Spinal cord (tissue), 10 donors: Measurements from ENCODE around the gene SRSF5. TPM values are rescaled to one million over a fixed set of nuclear protein-coding genes. Genes with fewer than 3 reads are reported as not detected.
A peak's percentile ranks its signal among the peaks of the same experiment; 100 is the strongest.

Experiments
- DNase-seq, 6 donors: peaks; one replicate each; pipeline versions ENCODE4 v3.0.0 to v3.0.0-alpha.2; 2013 to 2015; ENCODE audit warnings: low spot score in 6 of 6, low read depth in 4 of 6
- H3K27ac ChIP-seq: one replicate; pipeline ENCODE4 v1.5.1; 2013; ENCODE audit warnings: low read depth, low read length, control low read depth
- H3K27me3 ChIP-seq: one replicate; pipeline ENCODE4 v1.6.1; 2013; ENCODE audit warnings: low read length; ENCODE audit not compliant: control insufficient read depth, insufficient read depth
- H3K36me3 ChIP-seq: one replicate; pipeline ENCODE4 v1.6.1; 2013; ENCODE audit warnings: low read length; ENCODE audit not compliant: control insufficient read depth, insufficient read depth
- H3K4me1 ChIP-seq: one replicate; pipeline ENCODE4 v1.6.1; 2013; ENCODE audit warnings: low read length; ENCODE audit not compliant: control insufficient read depth, insufficient read depth
- H3K4me3 ChIP-seq: one replicate; pipeline ENCODE4 v1.5.1; 2013; ENCODE audit warnings: low read depth, low read length, control low read depth
- H3K9me3 ChIP-seq: one replicate; pipeline ENCODE4 v1.6.1; 2013; ENCODE audit warnings: low read length; ENCODE audit not compliant: control insufficient read depth, insufficient read depth
- WGBS: methylation state at CpG from one replicate; pipeline ENCODE4 v1.1.5; 2013; ENCODE audit warnings: missing lambda C conversion rate; ENCODE audit not compliant: insufficient coverage; 5-methylcytosine and 5-hydroxymethylcytosine counted together
- polyA plus RNA-seq, 2 donors: library from polyadenylated mRNA; unstranded; fragments of 120-200 nt; gene quantifications; one replicate each; pipeline ENCODE4 v1.2.1, GENCODE V29; 2013; ENCODE audit not compliant: insufficient read length in 2 of 2
- total RNA-seq, 2 donors: library from RNA; depleted of rRNA in 1 of 2; stranded (reverse); fragments of 120-200 nt in 1 of 2; fragments of >200 nt in 1 of 2; gene quantifications; one replicate each; pipeline versions ENCODE4 v1.2.3 to v1.2.4, GENCODE V29; 2013 to 2014
- donor health status: healthy.

SRSF5 gene
- total and polyA plus RNA-seq, 4 donors, result 170 to 578 (median 443) TPM

DNA sequence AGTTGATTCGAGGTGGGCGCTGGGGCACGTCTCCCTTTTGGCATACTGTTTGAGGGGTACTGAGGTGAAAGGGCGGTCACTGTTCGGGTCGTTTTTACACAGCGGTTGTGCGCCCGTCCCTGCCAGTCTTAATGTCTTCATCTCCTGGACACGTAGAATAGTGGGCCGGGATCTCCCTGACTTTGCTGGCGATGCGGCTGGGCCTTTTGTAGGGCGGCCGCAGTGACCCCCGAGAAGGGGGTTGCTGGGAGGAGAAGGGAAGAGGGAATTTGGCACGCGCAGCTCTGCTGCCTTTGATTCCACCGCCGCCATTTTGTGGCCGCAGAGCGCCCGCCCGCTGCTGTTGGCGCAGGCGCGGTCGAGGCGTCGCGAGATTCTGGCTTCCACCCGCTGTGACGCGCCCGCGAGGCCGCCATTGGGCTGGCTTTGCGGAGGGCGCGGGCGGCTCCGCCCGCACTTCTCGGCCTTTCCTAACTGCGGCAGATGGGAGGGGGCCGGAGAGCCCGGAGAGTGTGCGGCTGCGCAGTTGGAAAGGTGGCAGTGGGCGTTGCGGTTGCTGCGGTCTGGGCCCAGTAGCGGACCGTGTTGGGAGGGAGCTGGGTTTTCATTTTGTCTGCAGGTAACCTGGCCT, 542 bp downstream of the SRSF5 start:
- H3K27me3 ChIP-seq, result no peaks in the 10 kb centered on the region
- DNase-seq, result peak; percentile 87 to 98 (median 92)
- H3K4me3 ChIP-seq, result peak overlapping the region; percentile 100
- peaks cover 17% of the 10 kb centered on the region for H3K4me1 ChIP-seq
- peaks cover 35% of the 10 kb centered on the region for H3K36me3 ChIP-seq
- under 1% methylated on average over 54 of the region's 54 CpGs for WGBS
- H3K27ac ChIP-seq, result peak overlapping the region; percentile 100
- H3K9me3 ChIP-seq, result no peaks in the 10 kb centered on the region

DNA sequence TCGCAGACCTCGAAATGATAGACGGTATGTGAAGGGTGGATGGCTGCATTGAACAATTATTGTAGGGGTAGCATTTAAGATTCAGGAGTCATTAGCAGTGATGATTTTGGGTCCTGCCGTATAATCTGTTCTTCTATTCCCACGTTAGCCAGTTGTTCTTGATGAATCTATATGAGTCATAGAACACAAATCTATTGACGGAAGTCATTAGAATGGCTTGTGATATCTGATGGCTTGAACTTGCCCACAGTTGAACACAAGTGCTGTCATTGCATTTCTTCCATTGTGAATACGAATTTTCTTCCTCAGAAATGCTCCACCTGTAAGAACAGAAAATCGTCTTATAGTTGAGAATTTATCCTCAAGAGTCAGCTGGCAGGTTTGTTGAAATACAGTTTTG, 1.9 kb downstream of the SRSF5 start:
- Histone ChIP-seq H3K9me3 (no peaks in the 10 kb centered on the region), H3K4me3 (peak overlapping the region; percentile 100), H3K27ac (no peak overlapping the region), H3K27me3 (no peaks in the 10 kb centered on the region), H3K4me1 (peaks cover 17% of the 10 kb centered on the region), H3K36me3 (peaks cover 43% of the 10 kb centered on the region)
- DNase-seq, result no peak
- 97% methylated on average over 3 of the region's 8 CpGs for WGBS

DNA sequence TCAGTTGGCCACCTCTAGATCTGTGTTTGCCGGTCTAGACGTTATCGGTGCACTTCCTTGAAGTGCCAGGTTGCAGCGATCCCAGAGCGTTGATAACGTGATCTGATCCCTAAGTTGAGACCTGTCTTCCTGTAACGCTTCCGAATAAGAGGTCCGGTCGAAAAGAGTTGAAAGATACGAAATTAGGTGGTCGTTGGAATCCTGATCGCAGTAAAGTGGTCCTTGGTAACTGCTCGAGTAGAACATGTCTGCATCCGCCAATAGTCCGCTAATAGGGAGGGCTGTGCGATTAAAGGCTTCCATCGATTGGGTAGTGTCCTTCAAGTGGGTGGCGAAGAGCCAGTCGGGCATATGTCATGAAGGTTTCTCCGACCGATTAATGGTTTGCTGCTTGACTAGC, 2.7 kb downstream of the SRSF5 start:
- no peak for DNase-seq
- 97% methylated on average over 18 of the region's 22 CpGs for WGBS
- Histone ChIP-seq H3K36me3 (peaks cover 48% of the 10 kb centered on the region), H3K27me3 (no peaks in the 10 kb centered on the region), H3K9me3 (no peaks in the 10 kb centered on the region), H3K4me1 (peaks cover 17% of the 10 kb centered on the region), H3K4me3 (no peak overlapping the region), H3K27ac (no peak overlapping the region)

DNA sequence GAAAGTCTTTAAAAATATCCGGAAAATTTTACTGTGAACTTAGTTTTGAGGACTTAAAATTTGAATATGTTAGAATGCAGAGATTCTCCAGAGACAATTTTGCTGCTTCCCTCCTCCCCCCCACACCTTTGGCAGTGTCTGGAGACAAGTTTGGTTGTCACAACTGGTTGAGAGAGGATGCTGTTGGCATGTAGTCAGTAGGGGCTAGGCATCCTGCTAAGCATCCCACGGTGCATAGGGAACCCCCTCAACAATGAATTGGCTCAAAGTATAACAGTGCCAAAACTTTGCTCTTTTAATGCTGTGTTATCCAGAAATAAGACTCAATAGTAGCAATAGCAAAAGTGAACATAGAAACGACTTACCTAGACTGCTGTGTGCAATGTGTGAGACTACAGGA, 3.6 kb downstream of the SRSF5 start:
- H3K4me1 ChIP-seq, result peaks cover 17% of the 10 kb centered on the region
- no peak for DNase-seq
- H3K4me3 ChIP-seq, result no peak overlapping the region
- H3K9me3 ChIP-seq, result no peaks in the 10 kb centered on the region
- 100% methylated on average over 1 of the region's 3 CpGs for WGBS
- H3K27me3 ChIP-seq, result no peaks in the 10 kb centered on the region
- peaks cover 49% of the 10 kb centered on the region for H3K36me3 ChIP-seq
- H3K27ac ChIP-seq, result no peak overlapping the region

DNA sequence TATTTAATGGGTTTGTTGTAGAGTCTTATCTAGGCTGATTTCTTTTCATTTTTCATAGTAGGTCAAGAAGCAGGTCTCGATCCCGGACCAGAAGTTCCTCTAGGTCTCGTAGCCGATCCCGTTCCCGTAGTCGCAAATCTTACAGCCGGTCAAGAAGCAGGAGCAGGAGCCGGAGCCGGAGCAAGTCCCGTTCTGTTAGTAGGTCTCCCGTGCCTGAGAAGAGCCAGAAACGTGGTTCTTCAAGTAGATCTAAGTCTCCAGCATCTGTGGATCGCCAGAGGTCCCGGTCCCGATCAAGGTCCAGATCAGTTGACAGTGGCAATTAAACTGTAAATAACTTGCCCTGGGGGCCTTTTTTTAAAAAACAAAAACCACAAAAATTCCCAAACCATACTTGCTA, 4.2 kb downstream of the SRSF5 start:
- Histone ChIP-seq H3K27ac (no peak overlapping the region), H3K4me3 (no peak overlapping the region), H3K9me3 (no peaks in the 10 kb centered on the region), H3K4me1 (peaks cover 14% of the 10 kb centered on the region), H3K27me3 (no peaks in the 10 kb centered on the region), H3K36me3 (peaks cover 55% of the 10 kb centered on the region)
- DNase-seq, result no peak
- WGBS, result 99% methylated on average over 15 of the region's 16 CpGs

DNA sequence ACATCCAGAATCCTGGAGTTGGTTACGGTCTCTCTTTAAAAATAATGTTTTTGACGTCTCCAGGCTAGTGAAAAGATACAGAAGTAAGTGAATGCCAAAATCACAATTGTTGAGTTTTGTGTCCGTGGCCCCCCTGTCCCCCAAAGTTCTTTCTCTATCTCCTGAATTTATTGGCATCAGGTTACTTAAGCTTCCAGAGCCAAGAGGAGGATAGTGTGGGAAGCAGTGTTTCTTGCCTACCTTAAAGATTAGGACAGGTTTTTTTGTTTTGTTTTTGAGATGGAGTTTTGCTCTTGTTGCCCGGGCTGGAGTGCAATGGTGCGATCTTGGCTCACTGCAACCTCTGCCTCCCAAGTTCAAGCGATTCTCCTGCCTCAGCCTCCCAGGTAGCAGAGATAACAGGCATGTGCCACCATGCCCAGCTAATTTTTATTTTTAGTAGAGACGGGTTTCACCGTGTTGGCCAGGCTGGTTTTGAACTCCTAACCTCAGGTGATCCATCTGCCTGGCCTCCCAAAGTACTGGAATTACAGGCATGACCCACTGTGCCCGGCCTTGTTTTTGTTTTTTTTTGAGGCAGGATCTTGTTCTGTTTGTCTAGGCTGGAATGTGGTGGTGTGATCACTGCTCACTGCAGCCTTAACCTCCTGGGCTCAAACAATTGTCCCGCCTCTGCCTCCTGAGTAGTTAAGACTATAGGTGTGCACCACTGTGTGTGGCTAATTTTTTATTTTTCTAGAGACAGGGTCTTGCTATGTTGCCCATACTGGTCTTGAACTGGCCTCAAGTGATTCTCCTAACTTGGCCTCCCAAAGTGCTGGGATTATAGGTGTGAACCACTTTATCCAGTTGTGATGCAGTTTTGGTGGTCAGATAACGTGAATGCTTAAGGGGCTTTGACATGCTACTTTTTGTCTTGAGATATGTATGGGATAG, 5.4 kb downstream of the SRSF5 start:
- WGBS, result 97% methylated on average over 5 of the region's 11 CpGs
- Histone ChIP-seq H3K27ac (no peak overlapping the region), H3K9me3 (no peaks in the 10 kb centered on the region), H3K4me3 (no peak overlapping the region), H3K36me3 (peaks cover 56% of the 10 kb centered on the region), H3K4me1 (peaks cover 10% of the 10 kb centered on the region), H3K27me3 (no peaks in the 10 kb centered on the region)
- DNase-seq, result no peak

DNA sequence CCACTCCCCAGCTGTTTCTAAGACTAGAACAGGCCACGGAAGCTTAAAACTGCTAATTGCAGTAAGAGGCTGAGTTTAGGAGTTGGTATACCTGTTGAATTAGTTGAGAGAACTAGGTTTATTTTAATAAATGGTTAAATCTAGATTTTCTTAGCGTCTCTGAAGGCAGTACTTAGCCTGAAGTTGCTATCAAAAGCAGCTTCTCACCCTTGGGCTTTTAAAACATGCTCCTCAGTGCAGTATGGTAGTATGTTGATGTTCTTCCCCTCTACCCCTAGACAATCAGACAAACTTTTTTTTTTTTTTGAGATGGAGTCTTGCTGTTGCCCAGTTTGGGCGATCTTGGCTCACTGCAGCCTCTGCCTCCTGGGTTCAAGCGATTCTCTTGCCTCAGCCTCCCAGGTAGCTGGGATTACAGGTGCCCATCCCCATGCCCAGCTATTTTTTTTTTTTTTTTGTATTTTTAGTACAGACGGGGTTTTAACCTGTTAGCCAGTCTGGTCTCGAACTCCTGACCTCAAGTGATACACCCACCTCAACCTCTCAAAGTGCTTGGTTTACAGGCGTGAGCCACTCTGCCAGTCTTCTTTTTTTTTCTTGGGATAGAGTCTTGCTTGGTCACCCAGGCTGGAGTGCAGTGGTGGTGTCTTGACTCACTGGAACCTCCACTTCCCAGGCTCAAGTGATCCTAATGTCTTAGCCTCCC, 6.8 kb downstream of the SRSF5 start:
- peaks cover 4% of the 10 kb centered on the region for H3K4me1 ChIP-seq
- H3K27ac ChIP-seq, result no peak overlapping the region
- DNase-seq, result no peak
- H3K27me3 ChIP-seq, result no peaks in the 10 kb centered on the region
- H3K9me3 ChIP-seq, result no peaks in the 10 kb centered on the region
- H3K4me3 ChIP-seq, result no peak overlapping the region
- 100% methylated on average over 1 of the region's 7 CpGs for WGBS
- H3K36me3 ChIP-seq, result peaks cover 56% of the 10 kb centered on the region

DNA sequence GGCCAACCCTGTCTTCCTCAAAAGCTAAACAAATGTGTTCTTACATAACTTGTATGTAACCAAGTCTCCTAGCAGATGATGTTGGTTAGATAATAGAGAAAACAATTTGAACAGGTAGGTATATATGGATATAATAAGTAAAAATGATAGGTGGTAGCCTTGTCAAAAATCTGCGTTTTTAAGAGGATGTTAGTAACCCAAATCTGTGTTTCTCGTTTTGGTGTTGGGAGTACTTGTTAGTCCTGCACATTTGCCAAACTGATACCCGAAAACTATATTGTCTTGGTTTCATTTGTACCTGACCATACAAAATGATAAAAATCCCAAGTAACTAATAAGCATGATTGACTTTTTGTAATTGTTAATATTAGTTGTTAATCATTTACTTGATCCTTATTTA, 8.1 kb downstream of the SRSF5 start:
- Histone ChIP-seq H3K27ac (no peak overlapping the region), H3K4me1 (no peaks in the 10 kb centered on the region), H3K27me3 (no peaks in the 10 kb centered on the region), H3K36me3 (peaks cover 54% of the 10 kb centered on the region), H3K9me3 (no peaks in the 10 kb centered on the region), H3K4me3 (no peak overlapping the region)
- no peak for DNase-seq
- WGBS, result 100% methylated on average over 1 of the region's 3 CpGs

DNA sequence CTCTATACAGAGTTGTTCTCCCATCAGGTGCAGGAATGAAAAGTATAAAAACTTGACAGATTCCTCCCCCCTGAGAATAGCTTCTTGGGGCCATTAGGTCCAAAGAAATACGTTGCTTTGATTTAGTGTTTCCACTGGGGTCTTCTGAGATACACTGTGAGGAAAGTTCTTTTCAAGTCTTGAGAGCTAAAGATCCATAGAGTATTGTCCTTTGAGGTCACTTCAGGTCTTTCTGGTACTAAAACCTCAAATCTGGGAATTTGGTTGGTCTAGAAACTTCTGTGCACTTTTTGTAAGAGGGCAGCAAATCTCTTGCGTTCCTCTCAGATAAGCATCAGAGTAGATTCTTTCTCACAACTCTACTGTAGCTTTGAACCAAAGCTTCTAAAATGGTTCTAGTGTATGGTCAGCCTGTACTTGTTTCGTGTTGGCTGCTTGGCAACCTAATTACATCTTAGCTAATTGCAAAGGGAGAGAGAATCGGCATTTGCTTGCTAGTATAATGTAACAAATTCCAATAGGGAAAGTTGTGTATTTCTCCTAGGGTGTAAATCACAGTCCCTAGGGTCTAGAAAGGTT, 10.0 kb downstream of the SRSF5 start:
- no peak for DNase-seq
- H3K27me3 ChIP-seq, result no peaks in the 10 kb centered on the region
- no peaks in the 10 kb centered on the region for H3K9me3 ChIP-seq
- no peaks in the 10 kb centered on the region for H3K4me1 ChIP-seq
- WGBS, result 100% methylated on average over 1 of the region's 4 CpGs
- peaks cover 41% of the 10 kb centered on the region for H3K36me3 ChIP-seq
- no peak overlapping the region for H3K27ac ChIP-seq
- no peak overlapping the region for H3K4me3 ChIP-seq
